ENCODE results near the gene LDHD. TPM values are rescaled to one million over a fixed set of nuclear protein-coding genes. Genes with fewer than 3 reads are reported as not detected.

The LDHD gene
- total and polyA plus RNA-seq, 9 of the 15 experiments (the other 6 are each of a cell fraction or from before 2014, with no cell fraction given), result 0.19 to 0.86 (median 0.54) TPM; not detected in 3

DNA sequence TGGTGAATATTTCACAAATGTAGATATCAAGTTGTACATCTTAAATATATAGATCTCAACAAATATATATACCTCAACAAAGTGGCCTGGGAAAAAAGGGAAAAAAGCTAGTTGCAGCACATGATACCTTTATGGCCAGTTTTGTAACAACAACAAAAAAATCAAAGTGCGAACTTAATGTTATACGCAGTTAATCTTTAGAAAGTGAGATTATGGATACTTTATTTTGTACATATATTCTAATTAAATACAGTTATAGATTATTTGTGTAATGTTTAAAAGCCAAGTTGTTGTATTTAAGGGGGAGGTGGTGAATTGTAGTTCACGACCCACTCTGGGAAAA is 31.4 kb upstream of the LDHD start:
- Histone ChIP-seq H3K9me1 (ENCODE audit: control insufficient read depth, insufficient read depth, low read length) (no peaks in the 10 kb centered on the region), H2AFZ (ENCODE audit: low read depth, low read length) (peak overlapping the region; percentile 100), H3K4me2 (ENCODE audit: insufficient read depth, low read length) (peak overlapping the region; percentile 99; the same call in 1 of the 2 replicates), H4K20me1 (replicated peaks; ENCODE audit: control insufficient read depth, insufficient read depth, low read length) (no peaks in the 10 kb centered on the region), H3K4me1 (replicated peaks in 1 of 2; ENCODE audit: control insufficient read depth in 2 of 2, insufficient read depth in 2 of 2, low read length in 2 of 2) (peaks cover 0 to 14% of the 10 kb centered on the region in 2 experiments; a peak in 3 of 5 replicates), H3K79me2 (ENCODE audit: control insufficient read depth, insufficient read depth, low read length) (peaks cover 36% of the 10 kb centered on the region), H3K9ac (ENCODE audit: insufficient read depth in 1 of 2, low read depth in 2 of 2, low read length in 2 of 2) (no peak overlapping the region), H3K4me3 (peak overlapping the region; percentile 97; the same call in 1 of the 2 replicates), H3K36me3 (ENCODE audit: control insufficient read depth, insufficient read depth, low read length) (peaks cover 9% of the 10 kb centered on the region; the same call in 1 of the 3 replicates), H3K9me3 (replicated peaks; ENCODE audit: control insufficient read depth, insufficient read depth, low read depth, low read length) (peaks cover 12% of the 10 kb centered on the region), H3K27ac (ENCODE audit: extremely low read depth, low read depth, low read length) (no peak overlapping the region), H3K27me3 (ENCODE audit: control insufficient read depth in 2 of 2, insufficient read depth in 2 of 2, low read length in 2 of 2) (no peaks in the 10 kb centered on the region)
- ChIA-PET POLR2A (no interaction called here), CTCF (ENCODE audit: low intra/inter-chr PET ratio) (no interaction called here)
- DNase-seq (ENCODE audit: extremely low read depth in 1 of 4, low spot score in 3 of 4) (no peak), FAIRE-seq (no peak), ATAC-seq (no peak)
- no TSS peak for BruUV-seq (replicated peaks)
- intact Hi-C loops (cut with micrococcal nuclease) (loop anchor here (5.0 kb wide), 1 partner anchor 34 kb away; no protein-coding TSS in a partner anchor), in situ Hi-C loops (cut with MboI) (loop anchor here (25.0 kb wide), 1 partner anchor 436 kb away; the partner anchor contains the start of gene MLKL)
- TF ChIP-seq MBD1 (CRISPR knock-in tag; IDR thresholded peaks at IDR 0.05) (peak; percentile 91), ZNF217 (CRISPR knock-in tag; IDR thresholded peaks at IDR 0.05) (no peak), RAD21 (CRISPR knock-in tag; conservative IDR thresholded peaks at IDR 0.05 in 1 of 2, IDR thresholded peaks at IDR 0.05 in 1 of 2) (0 out of 4 replicates have a peak, but pooled peaks of 1 of the 2 experiments have one; percentile 7), ZNF24 (IDR thresholded peaks at IDR 0.05) (no peak), CGGBP1 (CRISPR knock-in tag; IDR thresholded peaks at IDR 0.05) (0 out of 2 replicates have a peak, but pooled peaks have one; percentile 48), GMEB1 (CRISPR knock-in tag; IDR thresholded peaks at IDR 0.05) (no peak)
- WGBS (ENCODE audit: insufficient coverage, low coverage, missing lambda C conversion rate), result 56% methylated on average over 3 of the region's 3 CpGs
